Esophagus muscularis mucosa (tissue), 3 donors: ENCODE results near the gene RUNX3.

Experiments
- CTCF ChIP-seq, 3 experiments: fragments of 200-600 bp in 2 of 3; fragments of 450-650 bp in 1 of 3; sonication (generic) in 2 of 3; IDR thresholded peaks; one replicate each; pipeline ENCODE4 v1.5.1; 2017 to 2019; ENCODE audit warnings: antibody characterized with exemption in 3 of 3, mild to moderate bottlenecking in 2 of 3, moderate library complexity in 1 of 3
- POLR2A ChIP-seq: fragments of 450-650 bp; IDR thresholded peaks from one replicate; pipeline ENCODE4 v1.6.1; 2017; ENCODE audit warnings: antibody characterized with exemption, moderate library complexity, mild to moderate bottlenecking, low read depth

- TF ChIP-seq POLR2A (no peak), CTCF (IDR thresholded peaks at IDR 0.05) (no peak)
These were observed 23.2 kb downstream of the RUNX3 start for GRCh38 chr1:24906760-24907490.
